Measurements from ENCODE around the gene TLR10.
"Not testable (repeated sequence)": the region's sequence is repeated elsewhere in the genome, so short reads cannot be mapped to it uniquely, and the experiment has no call there.

Gene TLR10, protein sequence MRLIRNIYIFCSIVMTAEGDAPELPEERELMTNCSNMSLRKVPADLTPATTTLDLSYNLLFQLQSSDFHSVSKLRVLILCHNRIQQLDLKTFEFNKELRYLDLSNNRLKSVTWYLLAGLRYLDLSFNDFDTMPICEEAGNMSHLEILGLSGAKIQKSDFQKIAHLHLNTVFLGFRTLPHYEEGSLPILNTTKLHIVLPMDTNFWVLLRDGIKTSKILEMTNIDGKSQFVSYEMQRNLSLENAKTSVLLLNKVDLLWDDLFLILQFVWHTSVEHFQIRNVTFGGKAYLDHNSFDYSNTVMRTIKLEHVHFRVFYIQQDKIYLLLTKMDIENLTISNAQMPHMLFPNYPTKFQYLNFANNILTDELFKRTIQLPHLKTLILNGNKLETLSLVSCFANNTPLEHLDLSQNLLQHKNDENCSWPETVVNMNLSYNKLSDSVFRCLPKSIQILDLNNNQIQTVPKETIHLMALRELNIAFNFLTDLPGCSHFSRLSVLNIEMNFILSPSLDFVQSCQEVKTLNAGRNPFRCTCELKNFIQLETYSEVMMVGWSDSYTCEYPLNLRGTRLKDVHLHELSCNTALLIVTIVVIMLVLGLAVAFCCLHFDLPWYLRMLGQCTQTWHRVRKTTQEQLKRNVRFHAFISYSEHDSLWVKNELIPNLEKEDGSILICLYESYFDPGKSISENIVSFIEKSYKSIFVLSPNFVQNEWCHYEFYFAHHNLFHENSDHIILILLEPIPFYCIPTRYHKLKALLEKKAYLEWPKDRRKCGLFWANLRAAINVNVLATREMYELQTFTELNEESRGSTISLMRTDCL

DNA sequence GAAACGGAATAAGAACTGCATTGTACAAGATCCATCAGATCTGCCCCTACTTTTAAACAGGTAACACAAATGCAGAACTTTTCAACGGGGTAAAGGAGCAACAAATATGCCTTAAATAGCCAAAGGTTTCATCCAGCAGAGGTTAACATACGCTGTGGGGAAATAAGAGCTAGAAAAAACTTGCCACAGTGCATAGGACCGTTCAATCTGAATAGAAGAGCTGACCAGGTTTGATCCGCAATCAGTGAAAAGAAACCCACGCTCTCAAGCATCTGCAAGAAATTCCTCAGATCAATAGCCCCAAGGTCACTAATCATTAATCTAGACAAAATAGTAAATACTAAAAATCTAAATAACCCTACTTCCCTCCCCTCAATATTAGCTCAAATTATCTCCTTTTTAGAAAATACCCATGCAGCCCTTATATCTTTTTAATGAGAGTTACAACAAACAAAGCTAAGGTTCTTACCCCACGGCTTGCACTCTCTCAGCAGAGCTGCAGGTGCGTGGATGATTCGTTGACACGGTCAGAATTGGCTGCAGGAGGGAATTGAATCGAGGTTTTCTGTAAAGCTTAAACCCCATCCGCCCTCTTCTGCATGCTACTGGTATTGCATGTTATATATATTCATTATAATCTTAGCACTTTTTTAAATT is at the start of gene TLR10:
Gene TLR10, minus strand, starts transcription at position 539 of the 657 bp plus-strand sequence. CDS start 7,400 bp downstream, outside the sequence.
- DNase-seq (ENCODE audit: low spot score): peak; percentile 60

DNA sequence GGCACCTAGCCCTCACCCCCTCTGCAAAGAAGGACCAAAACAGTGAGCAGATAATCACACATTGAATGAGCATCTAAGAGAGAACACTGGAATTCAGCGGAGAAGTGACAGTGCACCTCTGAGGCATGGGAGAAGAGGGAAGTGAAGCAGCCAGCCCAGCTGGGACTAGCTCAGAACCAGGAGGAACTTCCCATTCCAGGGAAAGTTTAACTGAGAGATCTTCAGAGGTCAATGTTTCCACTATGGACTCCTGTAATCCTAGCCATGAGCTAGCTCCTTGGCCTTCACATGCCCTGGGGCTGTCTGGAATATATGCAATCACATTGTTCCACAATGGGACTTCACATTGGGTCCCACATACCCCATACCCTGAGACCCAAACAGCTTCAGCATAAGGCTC is 49.4 kb upstream of the TLR10 start:
- no peak for DNase-seq (ENCODE audit: low spot score)

DNA sequence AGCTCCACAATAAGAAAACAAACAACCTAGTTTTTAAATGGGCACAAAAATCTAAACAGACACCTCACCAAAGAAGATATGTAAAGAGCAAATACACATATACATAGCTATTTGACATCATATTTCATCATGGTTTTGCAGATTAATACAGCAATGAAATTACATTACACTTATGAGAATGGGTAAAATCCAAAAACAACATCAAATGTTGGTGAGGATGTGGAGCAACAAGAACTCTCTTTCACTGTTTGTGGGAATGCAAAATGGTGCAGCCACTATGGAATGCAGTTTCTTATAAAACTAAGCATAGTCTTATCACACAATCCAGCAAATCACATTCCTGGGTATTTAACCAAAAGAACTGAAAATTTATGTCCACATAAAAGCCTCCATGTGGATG is 48.9 kb upstream of the TLR10 start:
- no peak for DNase-seq (ENCODE audit: low spot score)

DNA sequence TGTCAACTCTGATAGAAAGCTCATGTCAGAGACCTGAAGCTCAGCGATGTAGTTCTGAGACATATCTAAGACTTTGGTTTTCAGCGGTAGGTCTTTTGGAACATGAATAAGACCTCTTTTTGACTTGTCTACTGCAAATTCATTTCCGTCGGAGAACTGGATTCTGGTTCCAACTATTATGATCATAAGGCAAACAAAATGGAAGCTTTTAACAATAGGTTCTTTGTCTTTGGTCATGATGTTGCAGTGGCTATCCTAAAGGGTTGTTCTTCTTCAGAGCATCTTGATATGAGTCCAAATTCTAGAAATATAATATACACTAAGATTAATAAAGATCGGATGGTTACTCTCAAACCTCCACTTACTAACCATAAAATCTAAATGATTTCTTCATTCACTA is 46.4 kb upstream of the TLR10 start:
- DNase-seq (ENCODE audit: low spot score): no peak

DNA sequence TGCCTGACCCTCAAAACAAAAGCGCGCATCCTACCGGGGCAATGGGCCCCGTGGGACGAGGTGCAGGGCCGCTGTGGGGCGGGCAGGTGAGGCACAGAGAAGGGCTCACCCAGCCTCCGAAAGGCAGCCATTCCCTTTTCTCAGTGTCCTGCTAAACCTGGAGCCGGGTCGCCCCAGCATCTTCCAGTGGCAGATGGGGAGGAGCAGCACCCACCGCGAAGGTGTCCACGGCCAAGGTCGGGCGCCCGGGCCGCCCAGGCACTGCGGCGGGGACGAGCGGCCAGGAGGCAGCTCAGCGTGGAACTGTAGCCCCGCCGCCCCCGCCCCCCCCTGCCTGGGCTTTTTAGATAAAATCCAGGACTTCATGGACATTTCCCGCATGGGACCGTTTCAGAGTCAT is 41.0 kb upstream of the TLR10 start:
- no peak for DNase-seq (ENCODE audit: low spot score)

DNA sequence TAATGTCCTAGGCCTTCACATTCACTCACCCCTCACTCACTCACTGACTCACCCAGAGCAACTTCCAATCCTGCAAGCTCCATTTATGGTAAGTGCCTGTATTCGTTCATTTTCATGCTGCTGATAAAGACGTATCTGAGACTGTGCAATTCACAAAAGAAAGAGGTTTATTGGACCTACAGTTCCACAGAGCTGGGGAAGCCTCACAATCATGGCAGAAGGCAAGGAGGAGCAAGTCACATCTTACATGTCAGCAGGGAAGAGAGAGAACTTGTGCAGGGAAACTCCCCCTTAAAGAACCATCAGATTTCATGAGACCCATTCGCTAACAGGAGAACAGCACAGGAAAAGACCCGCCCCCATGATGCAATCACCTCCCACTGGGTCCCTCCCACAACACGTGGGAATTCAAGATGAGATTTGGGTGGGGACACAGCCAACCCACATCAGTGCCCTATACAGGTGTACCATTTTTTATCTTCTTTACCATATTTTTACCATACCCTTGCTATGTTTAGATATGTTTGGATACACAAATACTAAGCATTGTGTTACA is 40.0 kb upstream of the TLR10 start:
- no peak for DNase-seq (ENCODE audit: low spot score)

DNA sequence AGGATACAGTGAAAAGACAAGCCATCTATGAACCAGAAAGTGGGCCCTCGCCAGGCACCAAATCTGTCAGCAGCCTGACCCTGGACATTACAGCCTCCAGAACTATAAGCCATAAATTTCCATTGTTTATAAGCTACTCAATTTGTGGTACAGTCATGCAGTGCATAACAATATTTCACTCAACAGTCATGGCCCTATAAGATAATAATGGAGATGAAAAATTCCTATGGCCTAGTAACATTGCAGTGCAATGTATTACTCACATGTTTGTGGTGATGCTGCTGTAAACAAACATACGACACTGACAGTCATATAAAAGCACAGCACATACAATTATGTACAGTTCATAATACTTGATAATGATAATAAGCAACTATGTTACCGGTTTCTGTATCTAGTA is 38.9 kb upstream of the TLR10 start:
- DNase-seq (ENCODE audit: low spot score): no peak

DNA sequence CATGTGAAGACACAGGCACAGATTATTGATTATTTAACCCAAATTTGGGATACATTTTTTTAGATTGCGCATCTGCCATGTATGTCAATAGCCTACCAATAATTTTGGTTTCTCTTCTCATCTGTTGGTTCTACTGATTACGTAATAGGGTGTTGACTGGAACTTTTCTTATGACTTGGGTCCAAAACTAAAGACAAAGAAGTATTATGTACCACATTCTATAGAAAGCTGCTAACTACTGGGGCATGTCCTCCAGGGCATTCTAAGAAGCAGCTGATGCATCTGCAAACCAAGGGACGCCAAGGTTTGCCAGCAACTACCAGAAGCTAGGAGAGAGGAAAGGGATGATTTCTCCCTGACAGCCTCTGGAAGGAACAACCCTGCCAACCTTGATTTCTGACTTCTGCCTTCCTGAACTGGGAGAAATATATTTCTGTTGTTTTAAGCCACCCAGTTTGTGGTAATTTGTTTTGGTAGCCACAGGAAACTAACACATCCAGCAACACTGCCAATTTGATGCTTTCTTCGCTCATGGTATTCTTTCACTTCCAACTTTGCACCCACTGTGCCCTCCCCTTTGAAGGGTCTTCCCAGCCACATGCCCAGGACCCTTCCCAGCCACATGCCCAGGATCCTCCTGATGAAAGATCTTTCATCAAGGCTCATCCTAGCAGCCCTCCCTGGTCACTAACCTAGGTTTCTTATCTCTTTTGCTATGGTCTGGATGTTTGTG is 37.7 kb upstream of the TLR10 start:
- no peak for DNase-seq (ENCODE audit: low spot score)

DNA sequence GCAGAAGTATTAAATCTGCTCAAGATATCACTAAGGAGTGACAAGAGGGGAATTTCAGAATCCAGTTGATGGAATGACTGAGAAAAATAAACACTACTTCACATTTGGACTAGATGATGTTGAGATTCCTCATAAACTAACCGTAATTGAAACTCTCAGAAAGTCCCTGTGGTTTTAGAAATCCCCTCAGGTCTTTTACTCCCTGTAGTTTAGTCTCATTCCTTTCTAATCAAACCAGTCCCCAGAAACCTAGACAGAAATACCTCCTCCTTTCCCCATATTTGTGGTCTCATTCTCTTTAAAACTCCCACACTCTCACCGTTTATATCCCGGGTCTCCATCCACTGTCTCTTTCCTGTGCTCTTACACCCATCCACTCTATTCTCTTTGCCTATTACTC is 36.8 kb upstream of the TLR10 start:
- no peak for DNase-seq (ENCODE audit: low spot score)

DNA sequence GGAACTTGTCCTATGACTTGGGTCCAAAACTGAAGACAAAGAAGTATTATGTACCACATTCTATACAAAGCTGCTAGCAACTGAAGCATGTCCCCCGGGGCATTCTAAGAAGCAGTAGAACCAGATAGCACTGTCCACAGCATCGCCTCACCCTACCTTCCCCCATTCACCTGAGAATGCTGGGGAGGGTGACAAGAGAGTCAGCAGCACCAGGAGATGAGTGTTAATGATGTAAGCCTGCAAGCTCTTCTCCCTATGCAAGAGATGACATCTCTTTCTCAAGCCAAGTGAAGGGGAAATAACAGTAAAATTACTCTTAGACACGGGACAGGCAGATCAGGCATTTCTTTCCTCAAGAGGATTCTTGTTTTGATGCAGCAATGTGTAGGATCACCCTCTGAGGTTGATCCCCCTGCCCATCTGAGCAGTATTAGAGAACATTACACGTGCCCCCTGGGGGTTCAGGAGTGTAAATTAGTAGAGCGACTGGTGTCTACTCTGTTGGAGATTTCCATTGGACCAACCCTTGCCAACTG is 35.7 kb upstream of the TLR10 start:
- no peak for DNase-seq (ENCODE audit: low spot score)

DNA sequence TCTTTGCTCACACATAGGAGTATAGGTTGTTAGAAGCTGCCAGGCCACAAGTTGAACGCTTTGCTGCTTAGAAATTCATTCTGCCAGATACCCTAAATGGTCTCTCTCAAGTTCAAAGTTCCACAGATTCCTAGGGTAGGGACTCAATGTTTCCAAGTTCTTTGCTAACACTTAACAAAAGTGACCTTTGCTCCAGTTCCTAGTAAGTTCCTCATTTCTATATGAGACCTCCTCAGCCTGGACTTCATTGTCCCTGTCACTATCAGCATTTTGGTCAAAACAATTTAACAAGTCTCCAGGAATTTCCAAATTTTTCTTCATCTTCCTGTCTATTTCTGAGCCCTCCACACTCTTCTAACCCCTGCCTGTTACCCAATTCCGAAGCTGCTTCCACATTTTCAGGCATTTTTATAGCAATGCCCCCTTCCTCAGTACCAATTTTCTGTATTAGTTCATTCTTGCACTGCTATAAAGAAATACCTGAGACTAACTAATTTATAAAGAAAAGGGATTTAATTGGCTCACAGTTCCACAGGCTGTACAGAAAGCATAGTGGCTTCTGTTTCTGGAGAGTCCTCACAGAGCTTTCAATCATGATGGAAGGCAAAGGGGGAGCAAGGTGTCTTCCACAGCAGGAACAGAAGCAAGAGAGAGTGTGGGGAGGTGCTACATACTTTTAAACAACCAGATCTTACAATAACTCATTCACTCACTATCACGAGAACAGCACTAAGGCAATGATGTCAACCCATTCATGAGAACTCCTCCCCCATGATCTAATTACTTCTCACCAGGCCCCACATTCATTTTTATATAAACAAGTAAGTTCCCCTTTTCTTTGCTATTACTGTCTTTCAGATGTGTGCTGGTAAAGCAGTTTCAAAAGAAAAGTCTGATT is 33.3 kb upstream of the TLR10 start:
- DNase-seq (ENCODE audit: low spot score): no peak

DNA sequence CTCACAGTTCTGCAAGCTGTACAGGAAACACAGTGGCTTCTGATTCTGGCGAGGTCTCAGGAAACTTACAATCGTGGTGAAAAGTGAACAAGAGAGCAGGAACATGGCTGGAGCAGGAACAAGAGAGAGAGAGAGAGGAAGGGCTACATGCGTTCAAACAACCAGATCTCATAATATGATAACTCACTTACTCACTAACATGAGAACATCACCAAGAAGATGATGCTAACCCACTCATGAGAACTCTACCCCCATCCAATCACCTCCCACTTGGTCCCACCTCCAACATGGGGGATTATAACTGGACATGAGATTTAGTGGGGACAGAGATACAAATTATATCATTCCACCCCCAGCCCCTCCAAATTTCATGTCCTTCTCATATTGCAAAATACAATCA is 31.6 kb upstream of the TLR10 start:
- no peak for DNase-seq (ENCODE audit: low spot score)

DNA sequence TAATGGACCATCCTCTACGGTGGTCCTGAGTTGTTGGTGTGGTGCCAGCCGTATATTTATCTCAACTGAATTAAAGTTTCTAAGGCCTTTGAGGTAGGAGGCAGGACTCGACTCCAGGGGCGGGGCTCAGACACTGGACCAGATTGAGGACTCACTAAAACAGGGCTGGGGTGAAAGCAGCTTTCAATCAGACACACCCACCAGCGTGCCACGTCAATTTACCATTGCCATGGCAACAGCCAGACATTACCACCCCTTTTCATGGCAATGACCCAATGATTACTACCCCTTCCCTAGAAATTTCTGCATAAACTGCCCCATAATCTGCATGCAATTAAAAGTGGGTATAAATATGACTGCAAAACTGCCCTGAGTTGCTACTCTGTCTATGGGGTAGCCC is 28.5 kb upstream of the TLR10 start:
- no peak for DNase-seq (ENCODE audit: low spot score)

DNA sequence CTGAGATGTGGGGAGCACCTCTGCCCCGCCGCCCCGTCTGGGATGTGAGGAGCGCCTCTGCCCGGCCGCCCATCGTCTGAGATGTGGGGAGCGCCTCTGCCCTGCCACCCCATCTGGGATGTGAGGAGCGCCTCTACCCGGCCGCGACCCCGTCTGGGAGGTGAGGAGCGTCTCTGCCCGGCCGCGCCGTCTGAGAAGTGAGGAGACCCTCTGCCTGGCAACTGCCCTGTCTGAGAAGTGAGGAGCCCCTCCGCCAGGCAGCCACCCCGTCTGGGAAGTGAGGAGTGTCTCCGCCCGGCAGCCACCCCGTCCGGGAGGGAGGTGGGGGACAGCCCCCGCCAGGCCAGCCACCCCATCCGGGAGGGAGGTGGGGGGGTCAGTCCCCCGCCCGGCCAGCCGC is 24.7 kb upstream of the TLR10 start:
- not testable (repeated sequence) for DNase-seq (ENCODE audit: low spot score)

DNA sequence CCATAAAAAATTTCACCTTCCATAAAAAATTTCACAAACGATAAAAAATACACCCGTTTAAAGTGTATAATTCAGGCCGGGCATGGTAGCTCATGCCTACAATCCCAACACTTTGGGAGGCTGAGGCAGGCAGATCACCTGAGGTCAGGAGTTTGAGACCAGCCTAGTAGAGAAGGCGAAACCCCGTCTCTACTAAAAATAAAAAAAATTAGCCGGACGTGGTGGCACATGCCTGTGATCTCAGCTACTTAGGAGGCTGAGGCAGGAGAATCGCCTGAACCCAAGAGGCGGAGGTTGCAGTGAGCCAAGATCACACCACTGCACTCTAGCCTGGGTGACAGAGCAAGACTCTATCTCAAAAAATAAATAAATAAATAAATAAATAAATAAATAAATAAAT is 23.5 kb upstream of the TLR10 start:
- not testable (repeated sequence) for DNase-seq (ENCODE audit: low spot score)

DNA sequence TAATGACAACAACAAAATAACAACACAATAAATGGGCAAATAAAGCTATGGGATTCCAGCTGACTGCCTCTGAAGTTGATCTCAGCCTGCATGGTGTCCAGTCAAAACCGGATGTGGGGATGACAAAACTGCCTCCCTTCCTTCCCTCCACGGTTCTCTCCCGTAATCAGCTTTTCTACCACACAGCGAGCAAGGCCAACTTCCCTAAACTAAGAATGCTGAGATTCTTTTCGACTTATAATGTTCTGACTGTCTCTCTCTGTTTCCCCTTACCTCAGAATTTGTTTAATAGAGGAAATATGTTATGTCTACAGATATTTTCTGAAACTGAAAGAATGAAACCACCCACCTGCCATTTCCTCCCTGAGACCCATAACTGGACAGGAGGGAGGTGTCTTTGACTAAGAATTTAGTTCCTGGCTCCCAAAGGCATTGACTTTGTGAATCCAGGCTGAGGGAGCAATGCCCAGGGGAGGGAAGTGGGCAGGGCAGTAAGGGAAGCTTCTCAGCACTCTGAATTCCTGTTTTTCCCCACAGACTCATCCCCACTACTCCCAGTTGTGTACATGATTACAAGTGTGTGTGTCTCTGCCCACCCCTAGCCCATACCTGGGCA is 22.8 kb upstream of the TLR10 start:
- DNase-seq (ENCODE audit: low spot score): peak; percentile 21

DNA sequence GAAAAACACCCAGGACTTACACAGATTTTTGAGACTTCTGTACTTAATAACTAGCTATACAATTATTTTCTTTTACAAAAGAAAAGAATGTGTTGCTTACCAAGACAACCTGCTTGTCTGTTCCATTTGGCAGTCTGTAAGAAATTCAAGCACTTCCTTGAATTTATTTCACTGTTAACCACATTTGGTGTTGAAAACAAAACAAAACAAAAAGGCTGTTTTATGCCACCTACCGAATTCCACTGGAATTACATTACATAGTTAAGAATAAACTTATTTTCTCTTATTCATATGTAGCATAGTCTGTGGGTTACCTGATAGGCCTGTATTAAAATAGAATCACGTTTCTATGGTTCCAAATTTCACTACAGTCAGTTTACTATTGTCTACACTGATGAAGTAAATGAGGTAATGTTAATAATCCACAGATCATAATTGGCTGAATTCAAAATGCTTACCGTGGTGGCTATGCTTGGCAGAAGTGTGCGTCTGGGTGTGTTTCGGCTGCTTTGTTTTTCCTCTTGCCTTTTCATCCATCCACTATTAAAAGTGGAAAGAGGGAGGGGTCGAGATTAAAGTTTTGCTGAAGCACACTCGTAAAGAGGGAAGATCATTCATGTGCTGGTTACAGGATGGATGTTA is 22.0 kb upstream of the TLR10 start, which contains the start of gene TLR1:
Gene TLR1, minus strand, starts transcription at position 138 of the 642 bp plus-strand sequence. CDS start 5,960 bp downstream, outside the sequence.
- peak; percentile 78 for DNase-seq (ENCODE audit: low spot score)

DNA sequence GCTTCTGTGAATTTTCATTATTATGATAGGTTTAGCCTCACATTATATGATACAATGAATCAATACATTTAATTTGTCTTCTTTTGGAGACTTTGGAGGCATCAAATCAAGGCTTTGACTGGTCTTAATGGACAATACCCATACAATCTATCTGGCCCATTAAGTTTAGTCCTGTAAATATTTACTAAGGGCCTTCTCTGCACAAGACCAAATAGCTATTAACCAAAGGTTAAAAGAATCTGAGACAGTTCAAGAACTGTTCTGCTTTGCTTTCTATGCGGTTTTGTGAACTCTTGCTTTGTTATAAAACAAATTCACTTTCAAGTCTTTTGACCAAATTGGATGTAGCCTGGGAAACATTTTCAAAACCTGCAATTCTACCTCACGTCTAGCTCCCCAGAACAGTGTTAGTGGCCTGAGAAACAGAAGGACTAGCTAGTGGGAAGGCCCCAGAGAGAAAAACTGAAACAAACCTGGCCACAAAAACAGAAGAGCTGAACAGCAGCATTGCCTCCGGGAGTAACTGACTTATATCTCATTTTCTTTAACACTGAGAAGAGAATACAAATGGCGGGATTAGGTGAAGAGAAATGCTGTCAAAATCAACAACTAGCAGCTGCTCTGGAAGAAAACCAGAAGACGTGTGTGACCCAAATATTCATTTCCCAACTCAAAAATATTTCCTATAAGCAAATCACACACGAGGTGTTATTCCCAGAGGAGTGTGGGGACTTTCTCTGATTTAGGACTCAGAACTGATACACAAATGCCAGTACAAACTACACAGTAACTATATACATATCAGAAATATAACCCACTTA is 21.3 kb upstream of the TLR10 start:
- no peak for DNase-seq (ENCODE audit: low spot score)

Data from CD4-positive, alpha-beta T cell treated with Interleukin-15 for 4 hours (primary cell).